Aorta (tissue), 5 donors: ENCODE results near the gene ZMYND11. TPM values are rescaled to one million over a fixed set of nuclear protein-coding genes. Genes with fewer than 3 reads are reported as not detected.
A peak's percentile ranks its signal among the peaks of the same experiment; 100 is the strongest.

Experiments used
- ATAC-seq: fragments of 200-7000 bp; cut with Tn5 transposase; one replicate; pipeline ENCODE4 v1.9.1; 2022; ENCODE audit warnings: moderate library complexity; ENCODE audit not compliant: low FRiP score
- DNase-seq, 2 donors: peaks; one replicate each; pipeline ENCODE4 v3.0.0-alpha.2; 2020
- H3K27ac ChIP-seq, 2 donors: one replicate each; pipeline ENCODE4 v1.5.1; 2013; ENCODE audit warnings: low read length in 2 of 2, mild to moderate bottlenecking in 2 of 2, moderate library complexity in 2 of 2, control low read depth in 1 of 2, inconsistent platforms in 1 of 2, low read depth in 1 of 2
- H3K27me3 ChIP-seq, 2 donors: one replicate each; pipeline ENCODE4 v1.6.1; 2013; ENCODE audit warnings: control low read depth in 1 of 2, low read length in 1 of 2, mild to moderate bottlenecking in 1 of 2, moderate library complexity in 1 of 2; ENCODE audit not compliant: insufficient read depth in 2 of 2, control insufficient read depth in 1 of 2
- H3K36me3 ChIP-seq, 2 donors: one replicate each; pipeline ENCODE4 v1.6.1; 2013; ENCODE audit warnings: control low read depth in 1 of 2, low read length in 1 of 2, mild to moderate bottlenecking in 1 of 2; ENCODE audit not compliant: insufficient read depth in 2 of 2, control insufficient read depth in 1 of 2
- H3K4me1 ChIP-seq, 2 donors: one replicate each; pipeline ENCODE4 v1.6.1; 2013; ENCODE audit warnings: low read length in 2 of 2, control low read depth in 1 of 2, mild to moderate bottlenecking in 1 of 2, moderate library complexity in 1 of 2; ENCODE audit not compliant: insufficient read depth in 2 of 2, control insufficient read depth in 1 of 2
- H3K4me3 ChIP-seq, 2 donors: one replicate each; pipeline ENCODE4 v1.5.1; 2013; ENCODE audit warnings: low read length in 2 of 2, control low read depth in 1 of 2, mild to moderate bottlenecking in 1 of 2
- H3K9me3 ChIP-seq: one replicate; pipeline ENCODE4 v1.6.1; 2013; ENCODE audit warnings: mild to moderate bottlenecking, low read length; ENCODE audit not compliant: control insufficient read depth
- WGBS, 2 donors: extraction: QIAGEN DNeasy Blood & Tissue Kit; methylation state at CpG; one replicate each; pipeline ENCODE4 v1.1.7; 2013; 5-methylcytosine and 5-hydroxymethylcytosine counted together
- intact Hi-C, 2 donors: fragments of 100-400 bp; cut with DNase I; formaldehyde crosslinking; loops; one replicate each; pipeline versions ENCODE4 v1.14.2 to v1.15.0; 2022
- polyA plus RNA-seq, 2 donors: library from polyadenylated mRNA; stranded (reverse); fragments of 200-250 nt; gene quantifications; one replicate each; pipeline ENCODE4 v1.2.3, GENCODE V29; 2013
- total RNA-seq, 2 donors: library from RNA; stranded (reverse); fragmentation: NEBNext Ultra II Directional; extraction: Animal tissue kit (Norgen Biotek cat#: 25700); gene quantifications; one replicate each; pipeline ENCODE4 v1.2.1, GENCODE V29; 2021
- donor health status: healthy with polysubstance abuse.
- donor health status: Bipolar disorder and iron deficiency.
- donor health status: DM: no; HTN: no; CAD: no.
- donor health status: DM: no; HTN: no; CAD: no.
- donor health status: DM: yes; HTN: yes; CAD: no.

ZMYND11 gene
- total and polyA plus RNA-seq, 4 donors, result 54.7 to 79.7 (median 70.5) TPM

GRCh38 chr10:239109-239508 is 103.9 kb downstream of the ZMYND11 start:
- 93 to 95% methylated on average over 6 of the region's 6 CpGs for WGBS, 2 donors
- no peak overlapping the region for H3K27ac ChIP-seq
- DNase-seq, result no peak
- H3K4me1 ChIP-seq, result peaks cover 3 to 7% of the 10 kb centered on the region in 2 donors
- no peak overlapping the region for H3K4me3 ChIP-seq
- H3K36me3 ChIP-seq, result no peaks in the 10 kb centered on the region
- no peaks in the 10 kb centered on the region for H3K9me3 ChIP-seq
- intact Hi-C loops, result no loop called here
- ATAC-seq, result no peak
- no peaks in the 10 kb centered on the region for H3K27me3 ChIP-seq

DNA sequence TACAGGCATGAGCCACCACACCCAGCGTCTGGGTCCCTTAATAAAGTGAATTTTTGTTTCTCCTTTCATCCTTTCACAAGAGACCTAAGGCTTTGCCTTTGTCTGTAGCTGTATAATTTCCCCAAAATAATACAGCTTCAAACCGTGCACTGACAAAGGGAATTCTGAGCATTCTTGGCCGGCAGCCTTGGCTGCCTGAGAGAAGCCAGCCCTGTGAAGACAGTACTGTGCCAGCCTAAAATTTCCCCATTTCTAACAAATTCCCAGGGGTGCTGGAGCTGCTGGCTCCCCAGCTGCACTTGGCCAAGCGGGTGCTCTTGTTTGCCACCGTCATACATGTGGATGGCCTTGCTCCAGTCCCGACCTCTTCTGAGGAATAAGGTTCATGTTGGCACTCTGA is 106.2 kb downstream of the ZMYND11 start:
- no peaks in the 10 kb centered on the region for H3K9me3 ChIP-seq
- intact Hi-C loops, result no loop called here
- peaks cover 0 to under 1% of the 10 kb centered on the region in 2 donors for H3K36me3 ChIP-seq
- H3K4me3 ChIP-seq, result no peak overlapping the region
- peak overlapping the region in 1 of 2 donors; percentile 51 for H3K27ac ChIP-seq
- H3K4me1 ChIP-seq, result peaks cover 3% of the 10 kb centered on the region in 2 donors
- no peaks in the 10 kb centered on the region for H3K27me3 ChIP-seq
- 4 to 6% methylated on average over 6 of the region's 6 CpGs for WGBS, 2 donors
- DNase-seq (peak in 1 of 2 donors; percentile 50), ATAC-seq (peak; percentile 29)

DNA sequence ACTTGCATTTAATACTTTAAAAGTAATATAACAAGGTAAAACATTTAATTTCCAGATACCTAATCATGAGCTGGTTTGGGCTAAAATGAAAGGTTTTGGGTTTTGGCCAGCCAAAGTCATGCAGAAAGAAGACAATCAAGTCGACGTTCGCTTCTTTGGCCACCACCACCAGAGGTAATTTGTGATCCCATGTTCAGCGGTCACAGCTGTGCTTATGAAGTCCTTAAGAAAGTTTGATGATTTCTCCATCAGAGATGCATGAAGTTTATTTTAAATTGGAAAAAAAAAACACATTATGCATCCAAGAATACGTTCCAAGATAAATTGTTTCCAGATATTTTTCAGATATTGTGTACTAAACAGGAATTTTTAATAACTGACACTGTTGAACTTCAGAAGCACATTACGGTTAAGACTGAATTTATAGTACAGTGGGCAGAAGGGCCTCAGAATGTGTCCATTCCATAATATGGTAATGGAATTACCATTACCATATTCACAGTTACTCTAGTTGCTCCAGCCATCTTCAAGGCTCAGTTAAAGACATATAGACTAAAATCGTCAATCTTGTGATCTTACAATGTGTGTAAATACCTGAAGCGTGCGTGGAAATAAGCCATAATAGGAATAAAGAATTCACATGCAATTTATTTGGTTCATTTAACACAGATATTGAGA is 106.8 kb downstream of the ZMYND11 start:
- Histone ChIP-seq H3K27ac (no peak overlapping the region), H3K4me1 (peaks cover 3% of the 10 kb centered on the region in 2 donors), H3K4me3 (no peak overlapping the region), H3K27me3 (no peaks in the 10 kb centered on the region), H3K9me3 (no peaks in the 10 kb centered on the region), H3K36me3 (peaks cover 0 to 4% of the 10 kb centered on the region in 2 donors)
- intact Hi-C loops, result no loop called here
- WGBS, 2 donors, result 37 to 45% methylated on average over 9 of the region's 9 CpGs
- no peak for ATAC-seq
- no peak for DNase-seq

- no peak for ATAC-seq
- intact Hi-C loops, result no loop called here
- Histone ChIP-seq H3K4me3 (no peak overlapping the region), H3K27me3 (no peaks in the 10 kb centered on the region), H3K36me3 (peaks cover 0 to 7% of the 10 kb centered on the region in 2 donors), H3K4me1 (peaks cover 3% of the 10 kb centered on the region in 2 donors), H3K9me3 (no peaks in the 10 kb centered on the region), H3K27ac (no peak overlapping the region)
- no peak for DNase-seq
- WGBS, 2 donors, result 87 to 89% methylated on average over 7 of the region's 7 CpGs
These were observed 109.0 kb downstream of the ZMYND11 start for GRCh38 chr10:244227-244626.

DNA sequence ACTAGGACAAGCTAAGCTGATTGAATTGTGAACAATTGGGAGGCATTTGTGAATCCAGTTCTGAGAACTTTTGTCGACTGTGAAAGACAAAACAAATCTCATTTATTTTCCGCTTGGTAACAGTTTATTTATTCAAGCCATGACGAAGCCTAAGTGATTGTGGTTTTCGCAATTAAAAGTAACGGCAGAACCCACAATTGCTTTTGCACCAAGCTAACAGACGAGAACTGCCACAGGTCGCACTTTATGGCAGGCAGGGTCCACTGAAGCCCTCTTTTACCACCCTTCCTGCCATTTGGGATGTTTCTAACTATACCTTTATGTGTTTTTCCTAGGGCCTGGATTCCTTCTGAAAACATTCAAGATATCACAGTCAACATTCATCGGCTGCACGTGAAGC is 111.2 kb downstream of the ZMYND11 start:
- intact Hi-C loops, result no loop called here
- Histone ChIP-seq H3K4me3 (no peak overlapping the region), H3K27me3 (no peaks in the 10 kb centered on the region), H3K9me3 (no peaks in the 10 kb centered on the region), H3K4me1 (peaks cover 3% of the 10 kb centered on the region in 2 donors), H3K27ac (no peak overlapping the region), H3K36me3 (peaks cover 2 to 14% of the 10 kb centered on the region in 2 donors)
- DNase-seq, result no peak
- ATAC-seq, result no peak
- WGBS, 2 donors, result 95% methylated on average over 9 of the region's 9 CpGs

- intact Hi-C loops, result no loop called here
- Histone ChIP-seq H3K36me3 (peaks cover 4 to 20% of the 10 kb centered on the region in 2 donors), H3K9me3 (no peaks in the 10 kb centered on the region), H3K27me3 (no peaks in the 10 kb centered on the region), H3K27ac (no peak overlapping the region), H3K4me3 (no peak overlapping the region), H3K4me1 (no peaks in the 10 kb centered on the region)
- WGBS, 2 donors, result 21 to 28% methylated on average over 4 of the region's 4 CpGs
- DNase-seq, result no peak
- ATAC-seq, result no peak
These were observed 112.2 kb downstream of the ZMYND11 start for GRCh38 chr10:247480-247879.

GRCh38 chr10:248307-248706 is 113.1 kb downstream of the ZMYND11 start:
- DNase-seq (no peak), ATAC-seq (no peak)
- WGBS, 2 donors, result 90 to 91% methylated on average over 15 of the region's 15 CpGs
- no peaks in the 10 kb centered on the region for H3K9me3 ChIP-seq
- no peak overlapping the region for H3K4me3 ChIP-seq
- no peaks in the 10 kb centered on the region for H3K4me1 ChIP-seq
- H3K27me3 ChIP-seq, result no peaks in the 10 kb centered on the region
- intact Hi-C loops, result no loop called here
- H3K27ac ChIP-seq, result no peak overlapping the region
- H3K36me3 ChIP-seq, result peaks cover 4 to 20% of the 10 kb centered on the region in 2 donors

DNA sequence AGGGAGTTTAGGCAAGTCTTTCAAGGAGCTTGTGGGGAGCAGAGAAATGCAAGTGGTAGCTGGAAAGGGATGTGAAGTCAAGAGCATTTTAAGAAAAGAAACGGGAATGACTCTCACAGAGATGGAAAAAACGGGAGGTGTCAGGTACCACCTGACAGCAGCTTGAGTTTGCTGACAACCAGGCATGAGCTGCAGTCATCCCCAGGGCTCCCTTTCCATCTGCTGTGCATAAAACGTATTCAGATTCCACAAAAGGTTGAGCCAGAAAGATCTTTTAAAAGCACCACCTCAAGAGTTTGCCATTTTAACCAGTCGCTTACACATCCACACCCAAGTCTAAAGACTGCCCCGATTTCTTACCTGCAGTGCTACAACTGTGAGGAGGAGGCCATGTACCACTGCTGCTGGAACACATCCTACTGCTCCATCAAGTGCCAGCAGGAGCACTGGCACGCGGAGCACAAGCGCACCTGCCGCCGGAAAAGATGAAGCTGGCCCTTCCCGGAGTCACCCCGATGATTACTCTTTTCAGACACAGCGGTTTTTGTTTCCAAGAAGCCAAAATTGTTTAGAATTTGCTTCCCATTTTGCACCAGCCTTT is 116.8 kb downstream of the ZMYND11 start:
- no peak overlapping the region for H3K4me3 ChIP-seq
- WGBS, 2 donors, result 93 to 94% methylated on average over 13 of the region's 13 CpGs

DNA sequence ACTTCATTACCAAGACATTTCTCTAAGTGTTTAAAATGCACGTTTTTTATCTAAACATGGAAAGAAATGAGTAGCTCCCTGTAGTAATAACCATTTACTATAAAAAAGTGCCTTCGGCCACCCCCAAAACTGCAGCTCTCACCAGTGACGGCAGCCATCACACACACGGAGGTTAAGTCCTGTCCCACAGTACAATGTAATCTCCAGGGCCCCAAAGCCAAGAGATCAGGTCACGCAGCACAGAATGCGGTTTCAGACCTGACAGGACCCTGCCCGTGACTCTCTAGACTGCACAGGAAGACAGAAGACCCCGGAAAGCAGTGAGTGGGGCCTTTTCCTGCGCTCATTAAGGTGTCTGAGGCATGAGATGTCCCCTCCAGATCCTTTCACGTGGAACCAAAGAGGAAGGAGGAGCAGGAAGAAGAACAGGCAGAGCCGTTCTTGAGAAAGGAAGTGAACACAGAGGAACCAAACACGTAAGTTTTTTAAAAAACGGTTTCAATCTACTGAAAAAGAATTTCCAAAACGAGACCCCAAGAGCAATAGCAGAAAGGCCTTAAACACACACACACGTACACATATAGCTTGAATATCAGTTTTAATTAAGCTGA is 125.7 kb downstream of the ZMYND11 start:
- no peaks in the 10 kb centered on the region for H3K27me3 ChIP-seq
- H3K36me3 ChIP-seq, result no peaks in the 10 kb centered on the region
- intact Hi-C loops, result no loop called here
- H3K27ac ChIP-seq, result no peak overlapping the region
- ATAC-seq (no peak), DNase-seq (no peak)
- WGBS, 2 donors, result 91 to 95% methylated on average over 15 of the region's 15 CpGs
- no peaks in the 10 kb centered on the region for H3K9me3 ChIP-seq
- no peaks in the 10 kb centered on the region for H3K4me1 ChIP-seq
- H3K4me3 ChIP-seq, result no peak overlapping the region

More for the DNA sequence above, 116.8 kb downstream of the ZMYND11 start:
- Histone ChIP-seq H3K27ac (no peak overlapping the region), H3K4me1 (no peaks in the 10 kb centered on the region), H3K36me3 (peaks cover 4 to 16% of the 10 kb centered on the region in 2 donors), H3K27me3 (no peaks in the 10 kb centered on the region), H3K9me3 (no peaks in the 10 kb centered on the region)
- no peak for DNase-seq
- no peak for ATAC-seq
- intact Hi-C loops, result no loop called here
